ENCODE data around the gene TRMT5.

Gene TRMT5

DNA sequence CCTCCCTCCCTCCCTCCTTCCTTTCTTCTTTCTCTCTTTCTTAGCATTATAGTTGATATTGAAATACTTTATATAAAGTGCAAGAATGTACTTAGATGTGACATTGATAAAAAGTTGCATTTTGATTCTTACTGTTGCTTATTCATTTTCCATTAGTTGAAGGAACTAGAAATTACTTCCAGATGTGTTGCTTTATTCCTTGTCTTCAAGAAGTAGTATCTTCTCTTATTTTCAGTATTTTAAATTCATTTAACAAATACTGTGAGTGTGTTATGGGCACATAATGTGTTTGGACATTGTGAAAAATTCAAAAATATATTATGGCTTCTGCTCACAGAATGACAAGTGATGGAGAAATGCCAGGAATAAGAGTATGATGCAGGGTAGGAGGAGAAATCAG lies 45.6 kb downstream of the TRMT5 start:
- H4K91ac ChIP-seq (ENCODE audit: low read length), result no peak overlapping the region
- no peak for DNase-seq
- no peaks in the 10 kb centered on the region for H3K4me1 ChIP-seq (ENCODE audit: control insufficient read depth, insufficient read depth, low read depth, low read length)
- H2BK12ac ChIP-seq (ENCODE audit: low read length in 2 of 2), result no peak overlapping the region
- no peak overlapping the region for H2BK5ac ChIP-seq (ENCODE audit: low read depth, low read length, poor library complexity, severe bottlenecking)
- H3K9me3 ChIP-seq (ENCODE audit: control insufficient read depth, low read length), result no peaks in the 10 kb centered on the region
- H2BK15ac ChIP-seq (ENCODE audit: low read depth, poor library complexity, severe bottlenecking), result no peak overlapping the region
- no peak overlapping the region for H3K27ac ChIP-seq (ENCODE audit: low read length, poor library complexity, severe bottlenecking)
- H3K18ac ChIP-seq (ENCODE audit: low read depth in 1 of 2, low read length in 2 of 2), result no peak overlapping the region
- no peak overlapping the region for H3K4ac ChIP-seq (ENCODE audit: low read depth in 1 of 2, low read length in 2 of 2)
- H2BK120ac ChIP-seq (ENCODE audit: low read depth, low read length), result no peak overlapping the region
- no peak overlapping the region for H3K4me2 ChIP-seq (ENCODE audit: low read length, poor library complexity, severe bottlenecking)
- H4K8ac ChIP-seq (ENCODE audit: low read length), result no peak overlapping the region
- peaks cover 13% of the 10 kb centered on the region for H3K79me1 ChIP-seq (replicated peaks; ENCODE audit: low read length, poor library complexity, severe bottlenecking)
- H2AK5ac ChIP-seq (ENCODE audit: low read length, severe bottlenecking), result no peak overlapping the region
- no peaks in the 10 kb centered on the region for H3K36me3 ChIP-seq (ENCODE audit: control insufficient read depth in 1 of 2, insufficient read depth in 2 of 2, low read depth in 1 of 2, low read length in 2 of 2)
- H3K14ac ChIP-seq (ENCODE audit: low read length in 2 of 2), result no peak overlapping the region
- H3K4me3 ChIP-seq (ENCODE audit: insufficient read depth in 1 of 2, low read depth in 1 of 2, low read length in 2 of 2), result no peak overlapping the region
- no peaks in the 10 kb centered on the region for H3K27me3 ChIP-seq (ENCODE audit: control insufficient read depth in 1 of 2, insufficient read depth in 1 of 2, low read length in 2 of 2)
- H3K9ac ChIP-seq (ENCODE audit: low read length), result no peak overlapping the region
- no peak overlapping the region for H2AFZ ChIP-seq (ENCODE audit: low read depth, low read length)
- H3K23ac ChIP-seq (ENCODE audit: low read length in 2 of 2), result no peak overlapping the region

DNA sequence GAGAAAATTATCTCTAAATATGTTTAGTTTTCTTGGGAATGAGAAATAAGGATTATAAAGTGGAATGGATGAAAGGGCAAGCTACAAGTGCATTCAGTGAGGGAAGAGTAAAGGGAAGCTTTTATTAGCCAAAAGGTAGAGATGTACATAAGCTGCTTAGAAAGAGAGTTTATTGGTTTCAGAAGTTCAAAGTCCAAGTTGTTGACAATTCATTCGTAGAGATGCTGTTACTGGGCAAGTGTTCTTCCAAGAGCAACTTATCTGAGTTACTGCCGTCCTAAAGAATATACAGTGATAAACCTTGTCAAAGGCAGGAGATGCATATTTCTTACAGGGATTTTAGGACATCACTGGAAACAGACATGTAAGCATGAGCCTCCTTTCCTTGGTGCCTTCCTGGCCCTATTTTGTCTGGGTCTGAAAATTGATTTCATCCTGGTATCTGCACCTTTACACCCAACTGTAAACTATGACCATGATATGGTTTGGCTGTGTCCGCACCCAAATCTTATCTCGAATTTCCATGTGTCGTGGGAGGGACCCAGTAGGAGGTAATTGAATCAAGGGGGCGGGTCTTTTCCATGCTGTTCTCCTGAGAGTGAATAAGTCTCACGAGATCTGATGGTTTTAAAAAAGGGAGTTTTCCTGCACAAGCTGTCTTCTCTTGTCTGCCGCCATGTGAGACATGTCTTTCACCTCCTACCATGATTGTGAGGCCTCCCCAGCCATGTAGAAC lies 46.8 kb downstream of the TRMT5 start:
- H3K4me2 ChIP-seq (ENCODE audit: low read length, poor library complexity, severe bottlenecking), result no peak overlapping the region
- H3K18ac ChIP-seq (ENCODE audit: low read depth in 1 of 2, low read length in 2 of 2), result no peak overlapping the region
- H3K4me1 ChIP-seq (ENCODE audit: control insufficient read depth, insufficient read depth, low read depth, low read length), result no peaks in the 10 kb centered on the region
- H2BK12ac ChIP-seq (ENCODE audit: low read length in 2 of 2), result no peak overlapping the region
- H4K91ac ChIP-seq (ENCODE audit: low read length), result no peak overlapping the region
- no peak for DNase-seq
- peaks cover 13% of the 10 kb centered on the region for H3K79me1 ChIP-seq (replicated peaks; ENCODE audit: low read length, poor library complexity, severe bottlenecking)
- H2BK15ac ChIP-seq (ENCODE audit: low read depth, poor library complexity, severe bottlenecking), result no peak overlapping the region
- H4K8ac ChIP-seq (ENCODE audit: low read length), result no peak overlapping the region
- H3K27ac ChIP-seq (ENCODE audit: low read length, poor library complexity, severe bottlenecking), result no peak overlapping the region
- H2AFZ ChIP-seq (ENCODE audit: low read depth, low read length), result no peak overlapping the region
- H3K4ac ChIP-seq (ENCODE audit: low read depth in 1 of 2, low read length in 2 of 2), result no peak overlapping the region
- WGBS, result 92% methylated on average over 8 of the region's 8 CpGs
- H3K9ac ChIP-seq (ENCODE audit: low read length), result no peak overlapping the region
- H3K9me3 ChIP-seq (ENCODE audit: control insufficient read depth, low read length), result no peaks in the 10 kb centered on the region
- no peak overlapping the region for H2BK120ac ChIP-seq (ENCODE audit: low read depth, low read length)
- no peaks in the 10 kb centered on the region for H3K36me3 ChIP-seq (ENCODE audit: control insufficient read depth in 1 of 2, insufficient read depth in 2 of 2, low read depth in 1 of 2, low read length in 2 of 2)
- no peaks in the 10 kb centered on the region for H3K27me3 ChIP-seq (ENCODE audit: control insufficient read depth in 1 of 2, insufficient read depth in 1 of 2, low read length in 2 of 2)
- H3K14ac ChIP-seq (ENCODE audit: low read length in 2 of 2), result no peak overlapping the region
- H3K4me3 ChIP-seq (ENCODE audit: insufficient read depth in 1 of 2, low read depth in 1 of 2, low read length in 2 of 2), result no peak overlapping the region
- no peak overlapping the region for H3K23ac ChIP-seq (ENCODE audit: low read length in 2 of 2)
- H2AK5ac ChIP-seq (ENCODE audit: low read length, severe bottlenecking), result no peak overlapping the region
- no peak overlapping the region for H2BK5ac ChIP-seq (ENCODE audit: low read depth, low read length, poor library complexity, severe bottlenecking)

DNA sequence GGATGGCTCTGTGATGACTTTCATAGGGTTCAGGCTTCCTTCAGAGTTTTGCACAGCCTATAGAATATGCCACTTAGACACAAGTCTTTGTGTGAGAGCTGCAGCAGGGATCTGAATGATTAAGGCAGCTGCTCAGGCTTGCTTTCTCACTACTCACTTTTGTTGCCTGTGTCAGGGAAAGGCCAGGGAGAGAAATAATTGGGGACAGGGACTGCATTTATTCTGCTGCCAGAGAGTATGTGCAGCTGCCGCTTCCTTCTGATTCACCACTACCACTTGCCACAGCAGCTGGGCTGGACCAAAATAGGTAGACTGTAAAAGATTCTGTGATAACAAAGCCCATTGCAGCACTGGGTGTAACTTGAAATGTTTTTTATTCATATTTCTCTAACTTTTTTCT lies 49.7 kb downstream of the TRMT5 start:
- Histone ChIP-seq H2BK12ac (ENCODE audit: low read length in 2 of 2) (no peak overlapping the region), H4K91ac (ENCODE audit: low read length) (no peak overlapping the region), H3K27me3 (ENCODE audit: control insufficient read depth in 1 of 2, insufficient read depth in 1 of 2, low read length in 2 of 2) (no peaks in the 10 kb centered on the region), H3K27ac (ENCODE audit: low read length, poor library complexity, severe bottlenecking) (no peak overlapping the region), H3K9ac (ENCODE audit: low read length) (no peak overlapping the region), H4K8ac (ENCODE audit: low read length) (no peak overlapping the region), H3K4ac (ENCODE audit: low read depth in 1 of 2, low read length in 2 of 2) (no peak overlapping the region), H2AK5ac (ENCODE audit: low read length, severe bottlenecking) (no peak overlapping the region), H3K4me1 (ENCODE audit: control insufficient read depth, insufficient read depth, low read depth, low read length) (no peaks in the 10 kb centered on the region), H3K14ac (ENCODE audit: low read length in 2 of 2) (no peak overlapping the region), H3K4me3 (ENCODE audit: insufficient read depth in 1 of 2, low read depth in 1 of 2, low read length in 2 of 2) (no peak overlapping the region), H2BK5ac (ENCODE audit: low read depth, low read length, poor library complexity, severe bottlenecking) (no peak overlapping the region), H3K23ac (ENCODE audit: low read length in 2 of 2) (no peak overlapping the region), H2BK120ac (ENCODE audit: low read depth, low read length) (no peak overlapping the region), H2BK15ac (ENCODE audit: low read depth, poor library complexity, severe bottlenecking) (no peak overlapping the region), H3K4me2 (ENCODE audit: low read length, poor library complexity, severe bottlenecking) (no peak overlapping the region), H3K36me3 (ENCODE audit: control insufficient read depth in 1 of 2, insufficient read depth in 2 of 2, low read depth in 1 of 2, low read length in 2 of 2) (no peaks in the 10 kb centered on the region), H3K79me1 (replicated peaks; ENCODE audit: low read length, poor library complexity, severe bottlenecking) (peaks cover 23% of the 10 kb centered on the region), H3K18ac (ENCODE audit: low read depth in 1 of 2, low read length in 2 of 2) (no peak overlapping the region), H3K9me3 (ENCODE audit: control insufficient read depth, low read length) (no peaks in the 10 kb centered on the region), H2AFZ (ENCODE audit: low read depth, low read length) (no peak overlapping the region)
- no peak for DNase-seq
- no CpG with 5 or more reads among the region's 1 CpG for WGBS

GRCh38 chr14:60926002-60926401 lies 54.9 kb downstream of the TRMT5 start:
- no peak overlapping the region for H3K27ac ChIP-seq (ENCODE audit: low read length, poor library complexity, severe bottlenecking)
- H2AK5ac ChIP-seq (ENCODE audit: low read length, severe bottlenecking), result no peak overlapping the region
- over 99% methylated on average over 3 of the region's 3 CpGs for WGBS
- no peak overlapping the region for H3K23ac ChIP-seq (ENCODE audit: low read length in 2 of 2)
- no peak overlapping the region for H2BK5ac ChIP-seq (ENCODE audit: low read depth, low read length, poor library complexity, severe bottlenecking)
- H2BK120ac ChIP-seq (ENCODE audit: low read depth, low read length), result no peak overlapping the region
- no peak overlapping the region for H2BK15ac ChIP-seq (ENCODE audit: low read depth, poor library complexity, severe bottlenecking)
- H3K4ac ChIP-seq (ENCODE audit: low read depth in 1 of 2, low read length in 2 of 2), result no peak overlapping the region
- H2AFZ ChIP-seq (ENCODE audit: low read depth, low read length), result no peak overlapping the region
- no peaks in the 10 kb centered on the region for H3K36me3 ChIP-seq (ENCODE audit: control insufficient read depth in 1 of 2, insufficient read depth in 2 of 2, low read depth in 1 of 2, low read length in 2 of 2)
- H3K18ac ChIP-seq (ENCODE audit: low read depth in 1 of 2, low read length in 2 of 2), result no peak overlapping the region
- H3K4me3 ChIP-seq (ENCODE audit: insufficient read depth in 1 of 2, low read depth in 1 of 2, low read length in 2 of 2), result no peak overlapping the region
- H3K4me2 ChIP-seq (ENCODE audit: low read length, poor library complexity, severe bottlenecking), result no peak overlapping the region
- H4K91ac ChIP-seq (ENCODE audit: low read length), result no peak overlapping the region
- no peak overlapping the region for H2BK12ac ChIP-seq (ENCODE audit: low read length in 2 of 2)
- H3K79me1 ChIP-seq (replicated peaks; ENCODE audit: low read length, poor library complexity, severe bottlenecking), result peaks cover 21% of the 10 kb centered on the region
- DNase-seq, result no peak
- no peak overlapping the region for H3K9ac ChIP-seq (ENCODE audit: low read length)
- H3K4me1 ChIP-seq (ENCODE audit: control insufficient read depth, insufficient read depth, low read depth, low read length), result no peaks in the 10 kb centered on the region
- no peaks in the 10 kb centered on the region for H3K27me3 ChIP-seq (ENCODE audit: control insufficient read depth in 1 of 2, insufficient read depth in 1 of 2, low read length in 2 of 2)
- no peak overlapping the region for H3K14ac ChIP-seq (ENCODE audit: low read length in 2 of 2)
- no peak overlapping the region for H4K8ac ChIP-seq (ENCODE audit: low read length)
- H3K9me3 ChIP-seq (ENCODE audit: control insufficient read depth, low read length), result no peaks in the 10 kb centered on the region

All from mesenchymal stem cell (in vitro differentiated cells and primary cell).